ENCODE results near the gene SMARCA4. TPM values are rescaled to one million over a fixed set of nuclear protein-coding genes. Genes with fewer than 3 reads are reported as not detected.

Gene SMARCA4
- total RNA-seq, 2 experiments from 2014 or later = 69.6 to 74.5 TPM

DNA sequence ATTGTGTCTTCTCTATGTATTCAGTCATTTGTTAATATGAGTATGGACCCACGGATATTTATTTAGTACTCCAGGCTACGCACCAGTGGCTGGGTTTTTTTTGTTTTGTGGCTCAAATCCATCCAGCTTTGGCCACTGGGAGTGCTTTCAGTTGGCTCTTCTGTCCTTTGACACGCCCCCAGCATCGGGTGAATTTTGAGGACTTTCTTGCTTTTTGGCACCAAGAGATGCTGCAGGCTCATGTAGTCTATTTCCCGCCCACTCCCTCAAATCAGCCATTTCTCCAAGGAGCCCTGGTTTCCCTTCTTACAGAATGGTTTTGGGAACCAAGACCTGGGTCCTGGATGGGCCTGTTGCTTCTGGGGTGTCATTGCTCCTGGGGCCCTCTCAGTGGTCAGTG, 55.8 kb downstream of the SMARCA4 start:
- peaks cover 98% of the 10 kb centered on the region for H3K36me3 Mint-ChIP-seq (ENCODE audit: low read depth)
- ChIA-PET CTCF (no interaction called here), POLR2A (no interaction called here)
- peaks cover 86% of the 10 kb centered on the region for H3K36me3 ChIP-seq (ENCODE audit: insufficient read depth, low read length)
- no peaks in the 10 kb centered on the region for H3K27me3 Mint-ChIP-seq
- no peak overlapping the region for H3K27ac Mint-ChIP-seq
- ATAC-seq (ENCODE audit: poor library complexity) (no peak), DNase-seq (no peak)
- intact Hi-C loops (cut with DNase I, micrococcal nuclease) = loop anchor here in 1 of 2 experiments (1.0 kb wide), 1 partner anchor 17 kb away; no protein-coding TSS in a partner anchor
- no peaks in the 10 kb centered on the region for H3K27me3 ChIP-seq (ENCODE audit: control insufficient read depth in 1 of 2, insufficient read depth in 2 of 2, low read length in 2 of 2)
- H3K9me3 Mint-ChIP-seq = no peaks in the 10 kb centered on the region
- H3K4me3 Mint-ChIP-seq = no peak overlapping the region
- TF ChIP-seq, protein P1, sequence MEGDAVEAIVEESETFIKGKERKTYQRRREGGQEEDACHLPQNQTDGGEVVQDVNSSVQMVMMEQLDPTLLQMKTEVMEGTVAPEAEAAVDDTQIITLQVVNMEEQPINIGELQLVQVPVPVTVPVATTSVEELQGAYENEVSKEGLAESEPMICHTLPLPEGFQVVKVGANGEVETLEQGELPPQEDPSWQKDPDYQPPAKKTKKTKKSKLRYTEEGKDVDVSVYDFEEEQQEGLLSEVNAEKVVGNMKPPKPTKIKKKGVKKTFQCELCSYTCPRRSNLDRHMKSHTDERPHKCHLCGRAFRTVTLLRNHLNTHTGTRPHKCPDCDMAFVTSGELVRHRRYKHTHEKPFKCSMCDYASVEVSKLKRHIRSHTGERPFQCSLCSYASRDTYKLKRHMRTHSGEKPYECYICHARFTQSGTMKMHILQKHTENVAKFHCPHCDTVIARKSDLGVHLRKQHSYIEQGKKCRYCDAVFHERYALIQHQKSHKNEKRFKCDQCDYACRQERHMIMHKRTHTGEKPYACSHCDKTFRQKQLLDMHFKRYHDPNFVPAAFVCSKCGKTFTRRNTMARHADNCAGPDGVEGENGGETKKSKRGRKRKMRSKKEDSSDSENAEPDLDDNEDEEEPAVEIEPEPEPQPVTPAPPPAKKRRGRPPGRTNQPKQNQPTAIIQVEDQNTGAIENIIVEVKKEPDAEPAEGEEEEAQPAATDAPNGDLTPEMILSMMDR (IDR thresholded peaks at IDR 0.05) = no peak
- H3K4me1 ChIP-seq (ENCODE audit: insufficient read depth, low read length) = no peaks in the 10 kb centered on the region
- H3K4me3 ChIP-seq (ENCODE audit: low read length) = no peak overlapping the region
- no peak overlapping the region for H3K27ac ChIP-seq (ENCODE audit: low read depth in 1 of 2, low read length in 2 of 2)
- H3K4me1 Mint-ChIP-seq (ENCODE audit: low read depth) = no peaks in the 10 kb centered on the region
- H3K9me3 ChIP-seq (ENCODE audit: control insufficient read depth in 1 of 2, insufficient read depth in 1 of 2, low read length in 2 of 2) = no peaks in the 10 kb centered on the region

DNA sequence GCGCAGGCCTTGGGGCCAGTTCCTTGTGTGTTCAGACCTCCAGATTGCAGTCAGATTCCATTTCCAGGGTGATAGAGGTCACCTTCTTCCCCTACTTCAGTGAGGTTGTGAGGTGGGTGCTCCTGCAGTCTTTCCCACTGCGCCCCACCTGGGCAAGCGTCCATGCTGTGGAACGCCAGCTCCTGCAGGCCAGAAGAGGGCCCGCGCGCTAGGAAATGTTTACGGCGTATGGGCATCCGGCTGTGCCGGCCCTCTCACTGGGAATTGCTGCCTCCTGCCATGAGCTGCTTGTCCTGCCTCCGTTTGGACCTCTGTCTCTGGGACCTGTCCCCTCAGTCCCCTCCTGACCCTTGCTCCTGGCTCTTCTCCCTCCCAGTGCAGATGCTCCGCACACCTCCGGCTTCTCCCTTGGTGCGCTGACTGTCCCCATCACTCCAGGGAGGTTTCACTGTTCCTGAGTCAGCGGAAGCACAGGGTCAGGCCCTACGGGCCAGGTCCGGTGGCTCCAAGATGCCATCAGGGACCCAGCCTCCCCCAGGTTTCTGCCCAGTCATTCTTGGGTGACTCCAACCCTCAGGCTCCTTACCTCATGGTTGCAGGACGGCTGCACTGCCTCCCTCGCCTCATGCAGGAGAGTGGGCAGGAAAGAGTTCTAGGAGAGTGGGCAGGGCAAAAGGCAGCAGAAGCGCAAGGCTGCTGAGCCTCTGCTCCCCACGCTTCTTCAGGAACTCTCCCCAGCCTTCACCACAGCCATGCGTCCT, 56.6 kb downstream of the SMARCA4 start:
- no peaks in the 10 kb centered on the region for H3K4me1 ChIP-seq (ENCODE audit: insufficient read depth, low read length)
- peaks cover 98% of the 10 kb centered on the region for H3K36me3 Mint-ChIP-seq (ENCODE audit: low read depth)
- no peaks in the 10 kb centered on the region for H3K9me3 ChIP-seq (ENCODE audit: control insufficient read depth in 1 of 2, insufficient read depth in 1 of 2, low read length in 2 of 2)
- H3K4me3 ChIP-seq (ENCODE audit: low read length) = no peak overlapping the region
- no peaks in the 10 kb centered on the region for H3K27me3 ChIP-seq (ENCODE audit: control insufficient read depth in 1 of 2, insufficient read depth in 2 of 2, low read length in 2 of 2)
- DNase-seq (no peak), ATAC-seq (ENCODE audit: poor library complexity) (no peak)
- ChIA-PET CTCF (no interaction called here), POLR2A (no interaction called here)
- TF ChIP-seq, protein P1 (IDR thresholded peaks at IDR 0.05) = no peak
- intact Hi-C loops (cut with DNase I, micrococcal nuclease) = no loop called here
- H3K4me1 Mint-ChIP-seq (ENCODE audit: low read depth) = no peaks in the 10 kb centered on the region
- H3K4me3 Mint-ChIP-seq = no peak overlapping the region
- H3K27ac Mint-ChIP-seq = no peak overlapping the region
- peaks cover 88% of the 10 kb centered on the region for H3K36me3 ChIP-seq (ENCODE audit: insufficient read depth, low read length)
- H3K27me3 Mint-ChIP-seq = no peaks in the 10 kb centered on the region
- no peaks in the 10 kb centered on the region for H3K9me3 Mint-ChIP-seq
- no peak overlapping the region for H3K27ac ChIP-seq (ENCODE audit: low read depth in 1 of 2, low read length in 2 of 2)

DNA sequence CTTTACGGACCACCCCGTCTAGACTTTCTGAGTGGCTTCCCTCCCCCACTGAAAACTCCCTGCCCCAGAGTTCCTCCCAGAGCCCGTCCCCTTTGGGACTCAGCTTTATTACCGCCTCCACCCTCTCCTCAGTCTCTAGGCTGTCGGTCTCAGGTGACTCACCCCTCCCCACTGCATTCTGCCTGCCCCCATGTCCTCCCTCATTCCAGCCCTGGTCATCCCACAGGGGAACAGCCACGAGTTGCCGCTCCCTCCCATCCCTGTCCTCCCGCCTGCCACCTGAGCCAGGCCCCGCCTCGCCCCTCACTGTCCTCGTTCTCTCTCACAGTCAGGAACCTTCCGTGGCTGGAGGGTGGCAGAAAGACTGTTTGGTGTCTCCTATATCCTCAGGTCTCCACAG, 57.3 kb downstream of the SMARCA4 start:
- no peak for ATAC-seq (ENCODE audit: poor library complexity)
- Histone ChIP-seq H3K9me3 (ENCODE audit: control insufficient read depth in 1 of 2, insufficient read depth in 1 of 2, low read length in 2 of 2) (no peaks in the 10 kb centered on the region), H3K4me1 (ENCODE audit: insufficient read depth, low read length) (no peaks in the 10 kb centered on the region), H3K27ac (ENCODE audit: low read depth in 1 of 2, low read length in 2 of 2) (no peak overlapping the region), H3K27me3 (ENCODE audit: control insufficient read depth in 1 of 2, insufficient read depth in 2 of 2, low read length in 2 of 2) (no peaks in the 10 kb centered on the region), H3K4me3 (ENCODE audit: low read length) (no peak overlapping the region), H3K36me3 (ENCODE audit: insufficient read depth, low read length) (peaks cover 88% of the 10 kb centered on the region)
- H3K4me1 Mint-ChIP-seq (ENCODE audit: low read depth) = no peaks in the 10 kb centered on the region
- no peak overlapping the region for H3K27ac Mint-ChIP-seq
- no peaks in the 10 kb centered on the region for H3K27me3 Mint-ChIP-seq
- POLR2A ChIA-PET = no interaction called here
- no peak overlapping the region for H3K4me3 Mint-ChIP-seq
- TF ChIP-seq, protein P1 (IDR thresholded peaks at IDR 0.05) = no peak
- no peaks in the 10 kb centered on the region for H3K9me3 Mint-ChIP-seq
- DNase-seq = no peak
- peaks cover 96% of the 10 kb centered on the region for H3K36me3 Mint-ChIP-seq (ENCODE audit: low read depth)
- CTCF ChIA-PET = no interaction called here
- intact Hi-C loops (cut with DNase I, micrococcal nuclease) = no loop called here
